Measurements from ENCODE around the gene TBC1D8. TPM values are rescaled to one million over a fixed set of nuclear protein-coding genes. Genes with fewer than 3 reads are reported as not detected.

The TBC1D8 gene
- polyA plus RNA-seq, 3 donors, result 16.1 to 78.0 (median 22.4) TPM

DNA sequence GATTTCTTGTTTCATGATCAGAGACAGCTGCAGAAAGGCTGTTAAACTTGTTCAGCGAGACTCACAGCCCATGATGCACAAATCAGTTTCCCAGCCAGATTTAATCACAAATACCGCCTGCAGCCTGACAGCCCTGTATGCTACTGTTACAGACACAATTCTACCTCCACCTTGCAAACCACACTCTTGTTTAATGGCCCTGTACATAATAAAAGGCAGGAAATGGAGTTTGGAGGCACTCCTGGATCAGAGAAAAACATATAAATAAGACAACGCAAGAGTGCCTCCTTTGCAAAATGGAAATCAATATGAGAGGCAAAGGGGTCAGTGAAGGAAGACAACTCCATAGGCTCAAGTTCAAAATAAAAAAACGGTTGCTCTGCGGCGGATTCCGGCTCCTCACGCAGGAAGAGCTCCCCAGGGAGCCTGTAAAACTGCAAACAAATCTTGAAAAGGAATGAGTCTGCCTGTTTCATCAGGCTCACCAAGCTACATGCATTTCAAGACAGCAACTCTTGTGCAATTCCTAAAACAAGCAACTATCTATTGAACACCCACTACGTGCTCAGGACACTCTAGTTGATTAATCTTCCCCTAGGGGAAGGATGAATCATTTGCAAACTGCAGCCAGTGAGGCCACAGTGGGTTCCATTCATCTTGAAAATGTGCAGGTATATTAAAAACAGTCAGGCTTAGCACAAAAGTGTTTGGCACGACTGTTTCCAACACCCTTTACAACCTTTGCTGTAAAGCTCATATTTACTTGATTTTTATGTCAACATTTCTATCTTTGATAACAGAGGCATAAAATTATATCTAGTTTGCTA, 37.5 kb downstream of the TBC1D8 start:
- peak overlapping the region; percentile 76 to 97 (median 91) for H3K27ac Mint-ChIP-seq
- H3K27ac ChIP-seq (ENCODE audit: low read depth in 1 of 2, low read length in 2 of 2), result peak overlapping the region; percentile 15 to 85
- H3K36me3 ChIP-seq (replicated peaks in 1 of 2; ENCODE audit: control insufficient read depth in 1 of 2, insufficient read depth in 2 of 2, low read length in 2 of 2), result no peaks in the 10 kb centered on the region
- intact Hi-C loops (cut with micrococcal nuclease), result loop anchor here in 1 of 2 donors (10.0 kb wide), 1 partner anchor 81 kb away; no protein-coding TSS in a partner anchor
- H3K27me3 Mint-ChIP-seq (ENCODE audit: low read depth in 3 of 3), result no peaks in the 10 kb centered on the region
- H3K36me3 Mint-ChIP-seq, result peaks cover 14 to 22% of the 10 kb centered on the region in 2 donors
- H3K4me1 ChIP-seq (ENCODE audit: control insufficient read depth in 1 of 2, insufficient read depth in 2 of 2, low read length in 2 of 2), result peaks cover 68 to 74% of the 10 kb centered on the region in 2 donors
- H3K9ac ChIP-seq (ENCODE audit: insufficient read depth, low read length, poor library complexity, severe bottlenecking), result no peak overlapping the region
- H3K4me2 ChIP-seq (replicated peaks; ENCODE audit: extremely low read depth, low read length, poor library complexity, severe bottlenecking), result peak overlapping the region; percentile 23
- no peak overlapping the region for H2AFZ ChIP-seq (ENCODE audit: insufficient read depth, low read depth, low read length, poor library complexity, severe bottlenecking)
- peak overlapping the region in 1 of 3 experiments; percentile 22 for H3K4me3 ChIP-seq (replicated peaks in 1 of 3; ENCODE audit: low read depth in 2 of 3, low read length in 3 of 3)
- no peaks in the 10 kb centered on the region for H3K27me3 ChIP-seq (ENCODE audit: control insufficient read depth in 2 of 2, insufficient read depth in 2 of 2, low read length in 2 of 2)
- no peaks in the 10 kb centered on the region for H3K9me3 ChIP-seq (replicated peaks in 1 of 2; ENCODE audit: control insufficient read depth in 1 of 2, insufficient read depth in 1 of 2, low read length in 2 of 2)
- peaks cover 90% of the 10 kb centered on the region for H4K20me1 ChIP-seq (ENCODE audit: insufficient read depth, low read length)
- peaks cover 62% of the 10 kb centered on the region for H3K79me2 ChIP-seq (ENCODE audit: insufficient read depth, low read length)
- peaks cover 76% of the 10 kb centered on the region for H3K4me1 Mint-ChIP-seq
- DNase-seq, result peak; percentile 50 to 63 (median 63)
- H3K9me3 Mint-ChIP-seq, result no peaks in the 10 kb centered on the region
- 58% methylated on average over 3 of the region's 10 CpGs for WGBS (ENCODE audit: insufficient coverage)
- H3K4me3 Mint-ChIP-seq, result peak overlapping the region in 1 of 2 donors; percentile 31
- TF ChIP-seq, protein P1, sequence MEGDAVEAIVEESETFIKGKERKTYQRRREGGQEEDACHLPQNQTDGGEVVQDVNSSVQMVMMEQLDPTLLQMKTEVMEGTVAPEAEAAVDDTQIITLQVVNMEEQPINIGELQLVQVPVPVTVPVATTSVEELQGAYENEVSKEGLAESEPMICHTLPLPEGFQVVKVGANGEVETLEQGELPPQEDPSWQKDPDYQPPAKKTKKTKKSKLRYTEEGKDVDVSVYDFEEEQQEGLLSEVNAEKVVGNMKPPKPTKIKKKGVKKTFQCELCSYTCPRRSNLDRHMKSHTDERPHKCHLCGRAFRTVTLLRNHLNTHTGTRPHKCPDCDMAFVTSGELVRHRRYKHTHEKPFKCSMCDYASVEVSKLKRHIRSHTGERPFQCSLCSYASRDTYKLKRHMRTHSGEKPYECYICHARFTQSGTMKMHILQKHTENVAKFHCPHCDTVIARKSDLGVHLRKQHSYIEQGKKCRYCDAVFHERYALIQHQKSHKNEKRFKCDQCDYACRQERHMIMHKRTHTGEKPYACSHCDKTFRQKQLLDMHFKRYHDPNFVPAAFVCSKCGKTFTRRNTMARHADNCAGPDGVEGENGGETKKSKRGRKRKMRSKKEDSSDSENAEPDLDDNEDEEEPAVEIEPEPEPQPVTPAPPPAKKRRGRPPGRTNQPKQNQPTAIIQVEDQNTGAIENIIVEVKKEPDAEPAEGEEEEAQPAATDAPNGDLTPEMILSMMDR (IDR thresholded peaks at IDR 0.05), result no peak

DNA sequence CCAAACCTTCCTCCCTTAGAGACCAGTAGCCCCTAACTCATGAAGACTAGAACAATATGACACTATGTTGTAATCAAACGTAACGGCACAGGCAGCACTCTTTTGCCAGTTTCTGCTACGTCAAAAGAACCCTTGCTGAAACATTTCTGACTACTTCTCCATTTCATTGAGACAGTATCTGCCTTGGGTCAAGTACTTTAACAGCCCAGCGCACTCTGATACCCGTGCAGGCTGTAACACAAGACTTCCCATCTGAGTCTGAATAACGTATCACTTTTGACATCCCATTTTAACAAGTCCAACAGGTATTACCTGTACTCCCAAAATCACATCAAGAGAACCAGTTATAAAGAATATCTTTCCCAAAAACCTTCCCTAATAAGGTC, 38.4 kb downstream of the TBC1D8 start:
- Histone ChIP-seq H3K4me1 (ENCODE audit: control insufficient read depth in 1 of 2, insufficient read depth in 2 of 2, low read length in 2 of 2) (peaks cover 61 to 65% of the 10 kb centered on the region in 2 donors), H3K4me3 (replicated peaks in 1 of 3; ENCODE audit: low read depth in 2 of 3, low read length in 3 of 3) (peak overlapping the region in 1 of 3 experiments; percentile 22), H3K9me3 (replicated peaks in 1 of 2; ENCODE audit: control insufficient read depth in 1 of 2, insufficient read depth in 1 of 2, low read length in 2 of 2) (no peaks in the 10 kb centered on the region), H3K27me3 (ENCODE audit: control insufficient read depth in 2 of 2, insufficient read depth in 2 of 2, low read length in 2 of 2) (no peaks in the 10 kb centered on the region), H3K27ac (ENCODE audit: low read depth in 1 of 2, low read length in 2 of 2) (peak overlapping the region; percentile 57 to 85), H3K4me2 (replicated peaks; ENCODE audit: extremely low read depth, low read length, poor library complexity, severe bottlenecking) (peak overlapping the region; percentile 23), H3K36me3 (replicated peaks in 1 of 2; ENCODE audit: control insufficient read depth in 1 of 2, insufficient read depth in 2 of 2, low read length in 2 of 2) (no peaks in the 10 kb centered on the region), H3K9ac (ENCODE audit: insufficient read depth, low read length, poor library complexity, severe bottlenecking) (no peak overlapping the region), H3K79me2 (ENCODE audit: insufficient read depth, low read length) (peaks cover 67% of the 10 kb centered on the region), H4K20me1 (ENCODE audit: insufficient read depth, low read length) (peaks cover 92% of the 10 kb centered on the region), H2AFZ (ENCODE audit: insufficient read depth, low read depth, low read length, poor library complexity, severe bottlenecking) (no peak overlapping the region)
- no peaks in the 10 kb centered on the region for H3K27me3 Mint-ChIP-seq (ENCODE audit: low read depth in 3 of 3)
- 2% methylated on average over 6 of the region's 6 CpGs for WGBS (ENCODE audit: insufficient coverage)
- H3K4me1 Mint-ChIP-seq, result peaks cover 70% of the 10 kb centered on the region
- peak overlapping the region in 1 of 2 donors; percentile 35 for H3K4me3 Mint-ChIP-seq
- H3K9me3 Mint-ChIP-seq, result no peaks in the 10 kb centered on the region
- intact Hi-C loops (cut with micrococcal nuclease), result loop anchor here in 1 of 2 donors (10.0 kb wide), 1 partner anchor 82 kb away; no protein-coding TSS in a partner anchor
- peak overlapping the region; percentile 79 to 97 (median 91) for H3K27ac Mint-ChIP-seq
- peaks cover 14 to 22% of the 10 kb centered on the region in 2 donors for H3K36me3 Mint-ChIP-seq
- DNase-seq, result peak; percentile 54 to 78 (median 73)
- TF ChIP-seq, protein P1 (IDR thresholded peaks at IDR 0.05), result no peak

Measured in CD14-positive monocyte (primary cell).